CD4-positive, alpha-beta T cell treated with Interleukin-10 for 1 hour (primary cell): ENCODE measurements around the gene SLC25A23.

Experiments used
- DNase-seq: peaks from one replicate; pipeline ENCODE4 v3.0.0-alpha.2; 2020

SLC25A23 gene

GRCh38 chr19:6396305-6396704 lies 63.3 kb downstream of the SLC25A23 start:
- no peak for DNase-seq

DNA sequence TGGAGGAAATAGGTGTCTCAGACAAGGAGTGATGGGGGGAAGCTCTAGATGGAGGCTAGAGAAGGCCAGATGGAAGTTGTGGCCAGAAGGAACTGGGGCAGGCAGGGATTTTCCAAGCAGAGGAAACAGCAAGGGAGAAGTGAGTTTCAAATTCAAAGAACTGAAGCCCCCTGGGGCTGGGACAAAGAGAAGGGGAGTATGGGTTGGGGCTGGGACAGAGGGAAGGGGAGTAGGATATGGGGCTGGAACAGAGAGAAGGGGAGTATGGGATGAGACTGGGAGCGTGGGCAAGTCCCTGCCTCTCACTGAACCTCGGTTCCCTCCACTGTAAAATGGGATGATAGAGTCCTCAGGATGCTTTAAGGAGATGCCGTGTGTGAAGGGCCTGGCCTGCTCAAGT lies 64.8 kb downstream of the SLC25A23 start:
- no peak for DNase-seq

DNA sequence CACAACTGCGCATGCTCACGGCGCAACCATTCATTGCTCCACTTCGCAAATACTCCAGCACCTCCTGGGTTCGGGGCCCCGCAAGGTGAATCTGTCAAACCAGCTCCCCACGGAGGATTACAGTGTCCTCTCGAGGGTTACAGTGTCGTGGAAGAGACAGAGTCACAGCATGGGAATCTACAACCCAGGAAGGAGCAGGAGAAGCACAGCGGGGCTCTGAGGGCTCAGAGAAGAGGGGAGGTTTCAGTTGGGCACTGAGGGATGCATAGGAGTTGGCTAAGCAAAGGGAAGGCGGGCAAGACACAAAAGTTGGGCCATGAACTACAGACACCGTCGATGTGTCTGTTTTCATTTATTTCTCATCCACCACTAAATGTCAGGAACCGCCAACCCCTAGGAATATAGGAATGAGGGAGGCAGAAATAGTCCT lies 65.6 kb downstream of the SLC25A23 start:
- DNase-seq = peak; percentile 79

DNA sequence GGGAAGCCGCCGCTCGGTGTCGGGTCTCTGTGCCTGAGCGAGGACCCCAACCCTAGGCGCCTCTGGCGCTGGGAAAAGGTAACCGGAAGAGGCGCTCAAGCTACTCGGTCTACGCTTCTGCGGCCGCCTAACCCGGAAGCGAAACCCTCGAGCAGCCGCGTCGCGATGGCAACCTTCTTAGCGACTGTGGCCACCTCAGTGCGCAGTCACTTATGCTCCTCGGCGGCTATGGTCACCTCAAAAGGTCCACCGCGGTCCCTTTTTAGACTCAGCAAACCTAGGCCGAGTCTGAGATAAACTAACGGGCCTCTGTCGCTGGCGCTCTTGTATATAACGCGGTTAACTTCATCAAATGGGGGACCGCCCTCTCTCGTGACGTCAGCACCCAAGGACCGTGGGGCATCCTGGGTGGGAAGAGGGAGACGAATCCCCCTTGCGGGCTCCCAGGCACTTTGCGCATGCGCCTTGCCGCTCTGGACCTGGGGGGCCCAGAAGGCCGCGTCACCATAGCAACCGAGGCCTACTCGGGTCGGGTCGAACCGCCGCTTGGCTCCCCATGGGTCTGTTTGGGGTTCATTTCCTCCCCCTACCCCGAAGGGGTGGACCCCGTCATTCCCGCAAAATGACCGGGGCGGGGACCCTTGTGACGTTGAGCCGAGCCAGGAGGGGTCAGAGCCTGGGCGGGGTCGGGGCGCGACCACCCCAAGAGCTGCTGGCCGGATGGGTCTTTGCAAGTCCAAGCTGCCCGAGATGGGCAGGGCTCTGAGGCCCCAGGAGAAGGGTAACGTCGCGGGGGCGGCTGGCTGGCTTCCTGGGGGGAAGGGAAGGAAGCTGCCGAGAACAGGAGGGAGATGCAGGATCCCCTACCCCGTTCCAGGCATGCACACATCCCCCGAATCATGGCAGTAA lies 66.3 kb downstream of the SLC25A23 start, which contains the start of gene GTF2F1:
Gene GTF2F1 (minus strand): TSS at position 91 of the 909 bp plus-strand sequence. CDS start 169 bp downstream, outside the sequence.
- DNase-seq = peak; percentile 96

GRCh38 chr19:6392221-6393073 lies 67.1 kb downstream of the SLC25A23 start:
- no peak for DNase-seq
